H1 (cell line): ENCODE measurements around the gene SMARCA2.

Source experiments
- EZH2 ChIP-seq: fragments of 200-600 bp; sonication (generic); IDR thresholded peaks from 2 replicates; pipeline ENCODE4 v1.7.1; 2012; ENCODE audit warnings: low read depth, mild to moderate bottlenecking, moderate library complexity, low read length, inconsistent platforms; ENCODE audit not compliant: severe bottlenecking
- MAFK ChIP-seq: IDR thresholded peaks from 2 replicates; pipeline ENCODE4 v1.6.1; 2012; ENCODE audit warnings: low read depth, mild to moderate bottlenecking, improper control_type of control experiment, low read length
- PHF8 ChIP-seq: fragments of 200-600 bp; sonication (generic); conservative IDR thresholded peaks from 2 replicates; pipeline ENCODE4 v1.7.1; 2012; ENCODE audit warnings: low read depth, mild to moderate bottlenecking, inconsistent platforms, low read length, moderate library complexity
- POLR2A ChIP-seq, 2 experiments: IDR thresholded peaks; 1 replicate in 1 of 2; 2 replicates in 1 of 2; pipeline ENCODE4 v1.6.1; 2011; ENCODE audit warnings: low read depth in 2 of 2, low read length in 2 of 2, mild to moderate bottlenecking in 2 of 2; ENCODE audit errors: control extremely low read depth in 1 of 2
- POLR2AphosphoS5 ChIP-seq: IDR thresholded peaks from 2 replicates; pipeline ENCODE4 v1.6.1; 2011; ENCODE audit warnings: low read depth, low read length
- POU5F1 ChIP-seq: IDR thresholded peaks from 2 replicates; pipeline ENCODE4 v1.6.1; 2011; ENCODE audit warnings: low read depth, mild to moderate bottlenecking, low read length, moderate library complexity
- RFX5 ChIP-seq: IDR thresholded peaks from 2 replicates; pipeline ENCODE4 v1.6.1; 2011; ENCODE audit warnings: low read depth, low read length, improper control_type of control experiment, borderline replicate concordance
- TAF1 ChIP-seq: IDR thresholded peaks from 2 replicates; pipeline ENCODE4 v1.6.1; 2011; ENCODE audit warnings: mild to moderate bottlenecking, low read depth, low read length
- TBP ChIP-seq: IDR thresholded peaks from 2 replicates; pipeline ENCODE4 v1.6.1; 2011; ENCODE audit warnings: low read depth, low read length, improper control_type of control experiment
- YY1 ChIP-seq: IDR thresholded peaks from 2 replicates; pipeline ENCODE4 v1.6.1; 2011; ENCODE audit warnings: low read depth, mild to moderate bottlenecking, low read length
- ZNF274 ChIP-seq: IDR thresholded peaks from 2 replicates; pipeline ENCODE4 v1.7.0; 2012; ENCODE audit warnings: low read length, borderline replicate concordance; ENCODE audit errors: extremely low read depth
- TF ChIP-seq, protein P1 (sequence below), 3 experiments: IDR thresholded peaks; 1 replicate in 2 of 3; 2 replicates in 1 of 3; pipeline versions ENCODE4 v1.5.1 to v1.6.1; 2011; ENCODE audit warnings: low read length in 3 of 3, mild to moderate bottlenecking in 3 of 3, inconsistent platforms in 2 of 3, low read depth in 1 of 3, moderate library complexity in 1 of 3; ENCODE audit not compliant: insufficient read depth in 1 of 3; ENCODE audit errors: control extremely low read depth in 1 of 3
- TF ChIP-seq, protein P2 (sequence below): IDR thresholded peaks from 2 replicates; pipeline ENCODE4 v1.6.1; 2012; ENCODE audit warnings: inconsistent platforms
- TF ChIP-seq, protein P3 (sequence below): IDR thresholded peaks from 2 replicates; pipeline ENCODE4 v1.6.1; 2012; ENCODE audit warnings: inconsistent platforms

DNA sequence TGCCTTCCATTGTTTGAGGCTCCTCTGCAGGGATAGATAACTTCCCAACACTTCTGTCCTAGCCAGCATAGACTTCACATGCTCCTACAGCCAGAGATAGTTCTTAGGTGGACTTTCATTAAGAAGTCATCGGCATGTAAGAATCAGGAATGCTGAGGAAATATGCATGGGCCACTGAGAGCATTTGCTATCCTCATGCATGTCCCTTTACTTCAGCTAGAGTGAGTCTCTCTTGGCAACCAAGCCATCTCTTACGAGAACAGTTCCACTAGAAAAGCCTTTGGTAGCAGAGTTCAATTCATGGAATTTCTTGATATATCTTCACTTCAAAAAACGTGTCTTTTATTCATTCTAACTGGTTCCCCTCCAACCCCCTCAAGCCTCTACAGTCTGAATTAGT, 202.4 kb downstream of the SMARCA2 start:
- TF ChIP-seq, protein P1, sequence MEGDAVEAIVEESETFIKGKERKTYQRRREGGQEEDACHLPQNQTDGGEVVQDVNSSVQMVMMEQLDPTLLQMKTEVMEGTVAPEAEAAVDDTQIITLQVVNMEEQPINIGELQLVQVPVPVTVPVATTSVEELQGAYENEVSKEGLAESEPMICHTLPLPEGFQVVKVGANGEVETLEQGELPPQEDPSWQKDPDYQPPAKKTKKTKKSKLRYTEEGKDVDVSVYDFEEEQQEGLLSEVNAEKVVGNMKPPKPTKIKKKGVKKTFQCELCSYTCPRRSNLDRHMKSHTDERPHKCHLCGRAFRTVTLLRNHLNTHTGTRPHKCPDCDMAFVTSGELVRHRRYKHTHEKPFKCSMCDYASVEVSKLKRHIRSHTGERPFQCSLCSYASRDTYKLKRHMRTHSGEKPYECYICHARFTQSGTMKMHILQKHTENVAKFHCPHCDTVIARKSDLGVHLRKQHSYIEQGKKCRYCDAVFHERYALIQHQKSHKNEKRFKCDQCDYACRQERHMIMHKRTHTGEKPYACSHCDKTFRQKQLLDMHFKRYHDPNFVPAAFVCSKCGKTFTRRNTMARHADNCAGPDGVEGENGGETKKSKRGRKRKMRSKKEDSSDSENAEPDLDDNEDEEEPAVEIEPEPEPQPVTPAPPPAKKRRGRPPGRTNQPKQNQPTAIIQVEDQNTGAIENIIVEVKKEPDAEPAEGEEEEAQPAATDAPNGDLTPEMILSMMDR (IDR thresholded peaks at IDR 0.05; ENCODE audit: control extremely low read depth in 1 of 3, insufficient read depth in 1 of 3, low read depth in 1 of 3, low read length in 3 of 3), result no peak
- TF ChIP-seq ZNF274 (no peak), EZH2 (no peak), POLR2AphosphoS5 (no peak), YY1 (no peak), TAF1 (no peak), RFX5 (no peak), POLR2A (IDR thresholded peaks at IDR 0.05; ENCODE audit: control extremely low read depth in 1 of 2, low read depth in 2 of 2, low read length in 2 of 2) (no peak), TBP (no peak), MAFK (no peak), PHF8 (no peak), POU5F1 (no peak)
- TF ChIP-seq, protein P2, sequence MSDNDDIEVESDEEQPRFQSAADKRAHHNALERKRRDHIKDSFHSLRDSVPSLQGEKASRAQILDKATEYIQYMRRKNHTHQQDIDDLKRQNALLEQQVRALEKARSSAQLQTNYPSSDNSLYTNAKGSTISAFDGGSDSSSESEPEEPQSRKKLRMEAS, result no peak
- TF ChIP-seq, protein P3, sequence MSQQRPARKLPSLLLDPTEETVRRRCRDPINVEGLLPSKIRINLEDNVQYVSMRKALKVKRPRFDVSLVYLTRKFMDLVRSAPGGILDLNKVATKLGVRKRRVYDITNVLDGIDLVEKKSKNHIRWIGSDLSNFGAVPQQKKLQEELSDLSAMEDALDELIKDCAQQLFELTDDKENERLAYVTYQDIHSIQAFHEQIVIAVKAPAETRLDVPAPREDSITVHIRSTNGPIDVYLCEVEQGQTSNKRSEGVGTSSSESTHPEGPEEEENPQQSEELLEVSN, result 0 out of 2 replicates have a peak, but pooled peaks have one; percentile 1
